GM18526 (cell line): Measurements from ENCODE around the gene UBE2D2.
A peak's percentile ranks its signal among the peaks of the same experiment; 100 is the strongest.

Experiments used
- POLR2A ChIP-seq: IDR thresholded peaks from 3 replicates; pipeline ENCODE4 v1.6.1; 2011; ENCODE audit not compliant: insufficient read length; ENCODE audit errors: extremely low read depth

UBE2D2 gene

GRCh38 chr5:139560752-139561654 is at the start of gene UBE2D2:
UBE2D2 (plus strand) TSS chr5:139561339; CDS start chr5:139561792, 453 bp downstream.
- peak; percentile 78 for TF ChIP-seq POLR2A

GRCh38 chr5:139512786-139513390 is 48.3 kb upstream of the UBE2D2 start:
- no peak for TF ChIP-seq POLR2A

GRCh38 chr5:139513852-139514485 is 47.2 kb upstream of the UBE2D2 start:
- no peak for TF ChIP-seq POLR2A

GRCh38 chr5:139514486-139514856 is 46.7 kb upstream of the UBE2D2 start:
- no peak for TF ChIP-seq POLR2A

- peak; percentile 76 for TF ChIP-seq POLR2A
Measured at GRCh38 chr5:139517683-139518564, 43.2 kb upstream of the UBE2D2 start.

- no peak for TF ChIP-seq POLR2A
Measured at GRCh38 chr5:139523635-139524445, 37.3 kb upstream of the UBE2D2 start.

GRCh38 chr5:139524446-139524845 is 36.7 kb upstream of the UBE2D2 start:
- TF ChIP-seq POLR2A, result no peak

- TF ChIP-seq POLR2A, result no peak
Measured at GRCh38 chr5:139524940-139525585, 36.1 kb upstream of the UBE2D2 start.

- TF ChIP-seq POLR2A, result no peak
Measured at GRCh38 chr5:139531772-139532169, 29.4 kb upstream of the UBE2D2 start.

- TF ChIP-seq POLR2A, result no peak
Measured at GRCh38 chr5:139543423-139543991, 17.6 kb upstream of the UBE2D2 start.

GRCh38 chr5:139549162-139549894 is 11.8 kb upstream of the UBE2D2 start:
- no peak for TF ChIP-seq POLR2A

- TF ChIP-seq POLR2A, result no peak
Measured at GRCh38 chr5:139551191-139551889, 9.8 kb upstream of the UBE2D2 start.

GRCh38 chr5:139552893-139553575 is 8.1 kb upstream of the UBE2D2 start:
- no peak for TF ChIP-seq POLR2A
